ENCODE results near the gene SLC9A5. TPM values are rescaled to one million over a fixed set of nuclear protein-coding genes. Genes with fewer than 3 reads are reported as not detected.
A peak's percentile ranks its signal among the peaks of the same experiment; 100 is the strongest.

SLC9A5 gene
- total and polyA plus RNA-seq, 9 of the 15 experiments (the other 6 are each of a cell fraction or from before 2014, with no cell fraction given) = 0.06 to 3.1 (median 1.2) TPM

- TF ChIP-seq MGA (IDR thresholded peaks at IDR 0.05) (peak; percentile 36; the same call in 1 of the 2 replicates), SP2 (IDR thresholded peaks at IDR 0.05; ENCODE audit: extremely low read depth, low read depth, low read length, poor library complexity, severe bottlenecking) (no peak), NCOA1 (IDR thresholded peaks at IDR 0.05; ENCODE audit: low read depth) (peak; percentile 78; the same call in 1 of the 2 replicates), SMARCA5 (IDR thresholded peaks at IDR 0.05) (peak; percentile 73; the same call in 1 of the 2 replicates), EHMT2 (IDR thresholded peaks at IDR 0.05) (peak; percentile 94), SMAD4 (CRISPR knock-in tag; conservative IDR thresholded peaks at IDR 0.05) (peak; percentile 60; the same call in 1 of the 2 replicates), TRIM24 (IDR thresholded peaks at IDR 0.05) (peak; percentile 74 to 76; a peak in 3 of 4 replicates), FOXJ2 (tag; IDR thresholded peaks at IDR 0.05) (0 out of 2 replicates have a peak, but pooled peaks have one; percentile 40), BCLAF1 (IDR thresholded peaks at IDR 0.05; ENCODE audit: borderline replicate concordance in 1 of 2, control insufficient read depth in 1 of 2, low read depth in 2 of 2, low read length in 1 of 2) (0 out of 4 replicates have a peak, but pooled peaks of 1 of the 2 experiments have one; percentile 16), NR4A1 (CRISPR knock-in tag; IDR thresholded peaks at IDR 0.05) (no peak), NR4A1 (tag; IDR thresholded peaks at IDR 0.05) (0 out of 2 replicates have a peak, but pooled peaks have one; percentile 42), CREM (IDR thresholded peaks at IDR 0.05; ENCODE audit: low read depth) (peak; percentile 69), GATA2 (CRISPR knock-in tag; IDR thresholded peaks at IDR 0.05) (peak; percentile 78), ZSCAN29 (IDR thresholded peaks at IDR 0.05) (no peak)
Measured at GRCh38 chr16:67268136-67268579, 19.4 kb downstream of the SLC9A5 start (continued).

All from K562 (cell line).